Measurements from ENCODE around the gene BRD3OS. TPM values are rescaled to one million over a fixed set of nuclear protein-coding genes. Genes with fewer than 3 reads are reported as not detected.

Gene BRD3OS
- total RNA-seq, 1 donor from 2014 or later = 11.4 TPM

- Mint-ChIP-seq H3K36me3 (ENCODE audit: low read depth, unreplicated experiment) (peaks cover 15% of the 10 kb centered on the region), H3K9me3 (ENCODE audit: unreplicated experiment) (no peaks in the 10 kb centered on the region), H3K4me1 (ENCODE audit: unreplicated experiment) (no peaks in the 10 kb centered on the region), H3K27me3 (ENCODE audit: unreplicated experiment) (no peaks in the 10 kb centered on the region), H3K27ac (ENCODE audit: unreplicated experiment) (no peak overlapping the region), H3K4me3 (ENCODE audit: unreplicated experiment) (no peak overlapping the region)
- no peak for TF ChIP-seq CTCF (IDR thresholded peaks at IDR 0.05; ENCODE audit: unreplicated experiment)
- DNase-seq (ENCODE audit: low spot score) = no peak
Measured at GRCh38 chr9:134030821-134031470, 5.7 kb downstream of the BRD3OS start.

- Mint-ChIP-seq H3K36me3 (ENCODE audit: low read depth, unreplicated experiment) (peaks cover 18% of the 10 kb centered on the region), H3K27ac (ENCODE audit: unreplicated experiment) (no peak overlapping the region), H3K27me3 (ENCODE audit: unreplicated experiment) (no peaks in the 10 kb centered on the region), H3K4me1 (ENCODE audit: unreplicated experiment) (no peaks in the 10 kb centered on the region), H3K9me3 (ENCODE audit: unreplicated experiment) (no peaks in the 10 kb centered on the region), H3K4me3 (ENCODE audit: unreplicated experiment) (no peak overlapping the region)
- no peak for DNase-seq (ENCODE audit: low spot score)
- no peak for TF ChIP-seq CTCF (IDR thresholded peaks at IDR 0.05; ENCODE audit: unreplicated experiment)
Measured at GRCh38 chr9:134031783-134032182, 6.5 kb downstream of the BRD3OS start.

- no peaks in the 10 kb centered on the region for H3K27me3 Mint-ChIP-seq (ENCODE audit: unreplicated experiment)
- no peaks in the 10 kb centered on the region for H3K4me1 Mint-ChIP-seq (ENCODE audit: unreplicated experiment)
- TF ChIP-seq CTCF (IDR thresholded peaks at IDR 0.05; ENCODE audit: unreplicated experiment) = no peak
- peaks cover 16% of the 10 kb centered on the region for H3K36me3 Mint-ChIP-seq (ENCODE audit: low read depth, unreplicated experiment)
- H3K4me3 Mint-ChIP-seq (ENCODE audit: unreplicated experiment) = no peak overlapping the region
- no peak for DNase-seq (ENCODE audit: low spot score)
- no peaks in the 10 kb centered on the region for H3K9me3 Mint-ChIP-seq (ENCODE audit: unreplicated experiment)
- H3K27ac Mint-ChIP-seq (ENCODE audit: unreplicated experiment) = no peak overlapping the region
Measured at GRCh38 chr9:134032456-134033222, 7.4 kb downstream of the BRD3OS start.

GRCh38 chr9:134033516-134034214, 8.4 kb downstream of the BRD3OS start:
- H3K4me3 Mint-ChIP-seq (ENCODE audit: unreplicated experiment) = no peak overlapping the region
- H3K9me3 Mint-ChIP-seq (ENCODE audit: unreplicated experiment) = no peaks in the 10 kb centered on the region
- H3K27me3 Mint-ChIP-seq (ENCODE audit: unreplicated experiment) = no peaks in the 10 kb centered on the region
- TF ChIP-seq CTCF (IDR thresholded peaks at IDR 0.05; ENCODE audit: unreplicated experiment) = no peak
- DNase-seq (ENCODE audit: low spot score) = no peak
- peaks cover 23% of the 10 kb centered on the region for H3K36me3 Mint-ChIP-seq (ENCODE audit: low read depth, unreplicated experiment)
- H3K4me1 Mint-ChIP-seq (ENCODE audit: unreplicated experiment) = no peaks in the 10 kb centered on the region
- no peak overlapping the region for H3K27ac Mint-ChIP-seq (ENCODE audit: unreplicated experiment)

Measured in endothelial cell (in vitro differentiated cells).